ENCODE data around the gene FNDC3A. TPM values are rescaled to one million over a fixed set of nuclear protein-coding genes. Genes with fewer than 3 reads are reported as not detected.

FNDC3A gene
- total RNA-seq, 1 donor from 2014 or later: 22.7 TPM

GRCh38 chr13:49099513-49099877 lies 123.8 kb downstream of the FNDC3A start:
- intact Hi-C loops (cut with DNase I): loop anchor here (10.0 kb wide), 1 partner anchor 285 kb away; no protein-coding TSS in a partner anchor
- no peak overlapping the region for H3K4me3 ChIP-seq
- no peaks in the 10 kb centered on the region for H3K27me3 ChIP-seq
- peak overlapping the region in 1 of 2 donors; percentile 7 for H3K27ac ChIP-seq
- no peak for TF ChIP-seq CTCF (IDR thresholded peaks at IDR 0.05)
- H3K4me1 ChIP-seq: peaks cover 13 to 28% of the 10 kb centered on the region in 2 donors
- H3K9me3 ChIP-seq: no peaks in the 10 kb centered on the region
- DNase-seq (ENCODE audit: low spot score in 2 of 2): no peak
- no peaks in the 10 kb centered on the region for H3K36me3 ChIP-seq

DNA sequence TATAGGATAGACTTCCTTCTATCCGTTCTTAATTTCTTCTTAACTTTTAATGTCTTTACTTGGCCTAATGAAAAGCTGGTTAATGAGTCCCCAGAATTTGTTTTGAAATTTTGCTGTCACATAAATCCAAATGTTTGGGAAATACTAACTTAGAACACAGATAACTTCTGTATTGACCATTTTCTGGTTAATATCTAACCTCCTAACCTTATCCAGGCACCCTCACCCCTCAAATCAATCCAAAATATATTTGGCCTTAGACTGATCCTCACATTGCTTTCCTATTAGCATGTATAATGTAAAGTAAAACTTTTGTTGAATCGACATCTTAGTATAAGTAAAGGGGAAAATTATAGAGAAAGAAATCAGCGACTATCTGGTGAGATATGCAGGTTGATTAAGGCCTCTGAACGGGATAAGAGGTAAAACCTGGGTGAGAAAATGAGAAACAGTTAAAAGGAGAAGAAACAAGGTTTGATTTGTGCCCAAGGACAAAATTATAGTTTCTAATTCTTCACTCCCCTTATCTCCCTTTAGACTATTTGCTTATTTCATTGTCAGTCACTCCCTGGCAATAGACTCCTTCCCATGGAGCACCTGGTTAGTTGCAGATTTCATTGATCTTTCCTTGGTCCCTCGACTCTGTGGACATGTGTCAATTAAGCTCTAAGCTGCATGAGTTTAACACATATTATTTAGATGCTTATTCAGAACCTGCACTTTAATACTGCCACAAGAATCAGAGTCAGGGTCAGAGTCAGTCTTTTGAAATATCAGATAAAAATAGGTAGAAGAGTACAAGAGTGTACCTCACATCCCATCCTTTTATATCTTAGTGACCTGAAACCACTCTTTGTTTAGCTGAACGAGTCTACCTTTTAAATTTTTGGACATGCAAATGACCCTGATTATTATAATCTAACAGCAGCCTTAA lies 125.2 kb downstream of the FNDC3A start:
- intact Hi-C loops (cut with DNase I): no loop called here
- DNase-seq (ENCODE audit: low spot score in 2 of 2): no peak
- no peak for TF ChIP-seq CTCF (IDR thresholded peaks at IDR 0.05)

GRCh38 chr13:49108196-49108595 lies 132.5 kb downstream of the FNDC3A start:
- TF ChIP-seq CTCF (IDR thresholded peaks at IDR 0.05): no peak
- peaks cover 0 to 7% of the 10 kb centered on the region in 2 donors for H3K4me1 ChIP-seq
- no peak for DNase-seq (ENCODE audit: low spot score in 2 of 2)
- no peak overlapping the region for H3K27ac ChIP-seq
- intact Hi-C loops (cut with DNase I): no loop called here
- H3K9me3 ChIP-seq: no peaks in the 10 kb centered on the region
- no peaks in the 10 kb centered on the region for H3K36me3 ChIP-seq
- H3K27me3 ChIP-seq: no peaks in the 10 kb centered on the region
- no peak overlapping the region for H3K4me3 ChIP-seq

More for the DNA sequence above, 125.2 kb downstream of the FNDC3A start:
- no peaks in the 10 kb centered on the region for H3K36me3 ChIP-seq
- no peaks in the 10 kb centered on the region for H3K9me3 ChIP-seq
- peaks cover 13 to 28% of the 10 kb centered on the region in 2 donors for H3K4me1 ChIP-seq
- H3K27me3 ChIP-seq: no peaks in the 10 kb centered on the region
- no peak overlapping the region for H3K27ac ChIP-seq
- no peak overlapping the region for H3K4me3 ChIP-seq

GRCh38 chr13:49110122-49110912 lies 134.6 kb downstream of the FNDC3A start:
- TF ChIP-seq CTCF (IDR thresholded peaks at IDR 0.05): no peak
- intact Hi-C loops (cut with DNase I): loop anchor here (5.0 kb wide), 1 partner anchor 133 kb away; the partner anchor contains the start of gene FNDC3A

DNA sequence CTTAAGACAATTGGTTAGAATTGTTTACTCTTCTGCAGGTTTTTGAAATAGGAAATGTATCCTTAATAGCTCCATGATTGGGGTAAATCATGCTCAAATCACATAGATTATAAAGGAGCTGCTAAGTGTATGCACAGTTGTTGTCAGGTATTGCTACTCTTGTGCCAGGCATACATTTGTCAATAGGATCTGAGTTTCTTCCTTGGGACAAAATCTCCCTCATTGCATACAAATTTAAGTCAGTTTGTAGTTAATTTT lies 135.1 kb downstream of the FNDC3A start:
- Histone ChIP-seq H3K4me1 (peaks cover 0 to 13% of the 10 kb centered on the region in 2 donors), H3K27ac (no peak overlapping the region), H3K9me3 (no peaks in the 10 kb centered on the region), H3K27me3 (no peaks in the 10 kb centered on the region), H3K36me3 (peaks cover 0 to 8% of the 10 kb centered on the region in 2 donors), H3K4me3 (peak overlapping the region; percentile 54 to 67)
- no peak for DNase-seq (ENCODE audit: low spot score in 2 of 2)
- no peak for TF ChIP-seq CTCF (IDR thresholded peaks at IDR 0.05)
- intact Hi-C loops (cut with DNase I): loop anchor here (5.0 kb wide), 1 partner anchor 134 kb away; the partner anchor contains the start of gene FNDC3A

More at GRCh38 chr13:49110122-49110912, 134.6 kb downstream of the FNDC3A start:
- H3K36me3 ChIP-seq: peaks cover 0 to 3% of the 10 kb centered on the region in 2 donors
- peaks cover 0 to 13% of the 10 kb centered on the region in 2 donors for H3K4me1 ChIP-seq
- H3K27ac ChIP-seq: no peak overlapping the region
- peak overlapping the region; percentile 54 to 67 for H3K4me3 ChIP-seq
- H3K9me3 ChIP-seq: no peaks in the 10 kb centered on the region
- H3K27me3 ChIP-seq: no peaks in the 10 kb centered on the region
- DNase-seq (ENCODE audit: low spot score in 2 of 2): peak; percentile 33 to 85
